Smooth muscle cell (in vitro differentiated cells): ENCODE measurements around the gene MTF1. TPM values are rescaled to one million over a fixed set of nuclear protein-coding genes. Genes with fewer than 3 reads are reported as not detected.
"Not testable (repeated sequence)": the region's sequence is repeated elsewhere in the genome, so short reads cannot be mapped to it uniquely, and the experiment has no call there.

Source experiments
- DNase-seq: peaks from one replicate; lab custom pipeline; 2025; ENCODE audit not compliant: unreplicated experiment; lab: John Stamatoyannopoulos, UW
- H2AFZ ChIP-seq: fragments of 200-600 bp; sonication (generic); 2 replicates; pipeline ENCODE4 v1.6.0; 2016; ENCODE audit warnings: antibody characterized with exemption, low read depth, mild to moderate bottlenecking
- H3F3A ChIP-seq: fragments of 200-600 bp; sonication (generic); 2 replicates; pipeline ENCODE4 v1.6.0; 2017; ENCODE audit warnings: antibody characterized with exemption, low read depth
- H3K27ac ChIP-seq: fragments of 200-600 bp; sonication (generic); 2 replicates; pipeline ENCODE4 v1.5.1; 2016; ENCODE audit warnings: low read depth, mild to moderate bottlenecking
- H3K27me3 ChIP-seq: fragments of 200-600 bp; sonication (generic); 2 replicates; pipeline ENCODE4 v1.6.1; 2016; ENCODE audit warnings: low read depth, mild to moderate bottlenecking
- H3K36me3 ChIP-seq: fragments of 200-600 bp; sonication (generic); 2 replicates; pipeline ENCODE4 v1.5.1; 2016; ENCODE audit warnings: low read depth
- H3K4me1 ChIP-seq: fragments of 200-600 bp; sonication (generic); 2 replicates; pipeline ENCODE4 v1.5.1; 2016; ENCODE audit warnings: low read depth
- H3K4me2 ChIP-seq: fragments of 200-600 bp; sonication (generic); 2 replicates; pipeline ENCODE4 v1.6.0; 2016; ENCODE audit warnings: mild to moderate bottlenecking
- H3K4me3 ChIP-seq: fragments of 200-600 bp; sonication (generic); 2 replicates; pipeline ENCODE4 v1.5.1; 2016; ENCODE audit warnings: mild to moderate bottlenecking
- H3K79me2 ChIP-seq: fragments of 200-600 bp; sonication (generic); 2 replicates; pipeline ENCODE4 v1.6.0; 2016; ENCODE audit warnings: low read depth, mild to moderate bottlenecking
- H3K9ac ChIP-seq: fragments of 200-600 bp; sonication (generic); 2 replicates; pipeline ENCODE4 v1.6.0; 2016; ENCODE audit warnings: low read depth
- H3K9me3 ChIP-seq: fragments of 200-600 bp; sonication (generic); replicated peaks from 2 replicates; pipeline ENCODE4 v1.5.1; 2016; ENCODE audit warnings: low read depth
- H4K20me1 ChIP-seq: fragments of 200-600 bp; sonication (generic); 2 replicates; pipeline ENCODE4 v1.6.0; 2016; ENCODE audit warnings: low read depth
- CTCF ChIP-seq: fragments of 200-600 bp; sonication (generic); IDR thresholded peaks from 2 replicates; pipeline ENCODE4 v1.5.1; 2017; ENCODE audit warnings: borderline replicate concordance, mild to moderate bottlenecking, antibody characterized with exemption; ENCODE audit not compliant: insufficient read depth, poor library complexity, severe bottlenecking
- WGBS: methylation state at CpG from one replicate; pipeline ENCODE4 v1.1.7; 2016; ENCODE audit warnings: low lambda C conversion rate; 5-methylcytosine and 5-hydroxymethylcytosine counted together
- polyA plus RNA-seq: library from polyadenylated mRNA; unstranded; fragments of >200 nt; fragmentation: Nextera tagmentation; extraction: Ambion mirVana; gene quantifications from 2 replicates; pipeline ENCODE4 v1.2.1, GENCODE V29; 2016
- total RNA-seq: library from RNA; depleted of rRNA; stranded (reverse); fragments of >200 nt; gene quantifications from 2 replicates; pipeline ENCODE4 v1.2.3, GENCODE V29; 2014

MTF1 gene
- total and polyA plus RNA-seq, 2 experiments from 2014 or later, result 6.8 to 25.9 TPM

GRCh38 chr1:37776946-37777516 is 82.4 kb downstream of the MTF1 start:
- Histone ChIP-seq H3K4me3 (no peak overlapping the region), H3K79me2 (no peaks in the 10 kb centered on the region), H3F3A (no peaks in the 10 kb centered on the region), H2AFZ (no peak overlapping the region), H3K4me1 (no peaks in the 10 kb centered on the region), H3K4me2 (no peak overlapping the region), H3K9ac (no peak overlapping the region), H3K27me3 (no peaks in the 10 kb centered on the region), H3K9me3 (no peaks in the 10 kb centered on the region), H3K27ac (no peak overlapping the region), H3K36me3 (no peaks in the 10 kb centered on the region), H4K20me1 (no peaks in the 10 kb centered on the region)
- 61% methylated on average over 4 of the region's 4 CpGs for WGBS
- DNase-seq, result no peak
- TF ChIP-seq CTCF, result no peak

- not testable (repeated sequence) for H3K4me3 ChIP-seq, H3K9me3 ChIP-seq, H3K4me2 ChIP-seq, DNase-seq, H3K36me3 ChIP-seq, H3F3A ChIP-seq, H3K9ac ChIP-seq, H3K79me2 ChIP-seq, H3K27ac ChIP-seq, H2AFZ ChIP-seq, H3K4me1 ChIP-seq, H4K20me1 ChIP-seq
- peaks cover 46% of the 10 kb centered on the region for H3K27me3 ChIP-seq
Measured at GRCh38 chr1:37771440-37771839, 88.0 kb downstream of the MTF1 start.

GRCh38 chr1:37767488-37767887 is 91.9 kb downstream of the MTF1 start:
- 16% methylated on average over 2 of the region's 2 CpGs for WGBS
- Histone ChIP-seq H3K9me3 (no peaks in the 10 kb centered on the region), H3K4me1 (no peaks in the 10 kb centered on the region), H3K9ac (no peak overlapping the region), H3K4me3 (no peak overlapping the region), H3K27ac (no peak overlapping the region), H3K36me3 (no peaks in the 10 kb centered on the region), H3K79me2 (no peaks in the 10 kb centered on the region), H3K27me3 (peaks cover 85% of the 10 kb centered on the region), H4K20me1 (no peaks in the 10 kb centered on the region), H2AFZ (no peak overlapping the region), H3F3A (no peaks in the 10 kb centered on the region), H3K4me2 (no peak overlapping the region)
- DNase-seq, result no peak
- TF ChIP-seq CTCF, result no peak

GRCh38 chr1:37765916-37766664 is 93.3 kb downstream of the MTF1 start:
- no peak overlapping the region for H3K4me3 ChIP-seq
- H3F3A ChIP-seq, result no peaks in the 10 kb centered on the region
- DNase-seq, result no peak
- no peaks in the 10 kb centered on the region for H3K4me1 ChIP-seq
- H3K9ac ChIP-seq, result no peak overlapping the region
- H3K27ac ChIP-seq, result no peak overlapping the region
- no peak overlapping the region for H3K4me2 ChIP-seq
- no peak for TF ChIP-seq CTCF
- H3K79me2 ChIP-seq, result no peaks in the 10 kb centered on the region
- peaks cover 92% of the 10 kb centered on the region for H3K27me3 ChIP-seq
- H2AFZ ChIP-seq, result no peak overlapping the region
- WGBS, result 25% methylated on average over 27 of the region's 27 CpGs
- H3K9me3 ChIP-seq, result no peaks in the 10 kb centered on the region
- H3K36me3 ChIP-seq, result no peaks in the 10 kb centered on the region
- H4K20me1 ChIP-seq, result no peaks in the 10 kb centered on the region
